Spinal cord (tissue), 10 donors: Measurements from ENCODE around the gene MAPK8IP2. TPM values are rescaled to one million over a fixed set of nuclear protein-coding genes. Genes with fewer than 3 reads are reported as not detected.
A peak's percentile ranks its signal among the peaks of the same experiment; 100 is the strongest.

Source experiments
- DNase-seq, 6 donors: peaks; one replicate each; pipeline versions ENCODE4 v3.0.0 to v3.0.0-alpha.2; 2013 to 2015; ENCODE audit warnings: low spot score in 6 of 6, low read depth in 4 of 6
- H3K27ac ChIP-seq: one replicate; pipeline ENCODE4 v1.5.1; 2013; ENCODE audit warnings: low read depth, low read length, control low read depth
- H3K27me3 ChIP-seq: one replicate; pipeline ENCODE4 v1.6.1; 2013; ENCODE audit warnings: low read length; ENCODE audit not compliant: control insufficient read depth, insufficient read depth
- H3K36me3 ChIP-seq: one replicate; pipeline ENCODE4 v1.6.1; 2013; ENCODE audit warnings: low read length; ENCODE audit not compliant: control insufficient read depth, insufficient read depth
- H3K4me1 ChIP-seq: one replicate; pipeline ENCODE4 v1.6.1; 2013; ENCODE audit warnings: low read length; ENCODE audit not compliant: control insufficient read depth, insufficient read depth
- H3K4me3 ChIP-seq: one replicate; pipeline ENCODE4 v1.5.1; 2013; ENCODE audit warnings: low read depth, low read length, control low read depth
- H3K9me3 ChIP-seq: one replicate; pipeline ENCODE4 v1.6.1; 2013; ENCODE audit warnings: low read length; ENCODE audit not compliant: control insufficient read depth, insufficient read depth
- WGBS: methylation state at CpG from one replicate; pipeline ENCODE4 v1.1.5; 2013; ENCODE audit warnings: missing lambda C conversion rate; ENCODE audit not compliant: insufficient coverage; 5-methylcytosine and 5-hydroxymethylcytosine counted together
- polyA plus RNA-seq, 2 donors: library from polyadenylated mRNA; unstranded; fragments of 120-200 nt; gene quantifications; one replicate each; pipeline ENCODE4 v1.2.1, GENCODE V29; 2013; ENCODE audit not compliant: insufficient read length in 2 of 2
- total RNA-seq, 2 donors: library from RNA; depleted of rRNA in 1 of 2; stranded (reverse); fragments of 120-200 nt in 1 of 2; fragments of >200 nt in 1 of 2; gene quantifications; one replicate each; pipeline versions ENCODE4 v1.2.3 to v1.2.4, GENCODE V29; 2013 to 2014
- donor health status: healthy.

Gene MAPK8IP2
- total and polyA plus RNA-seq, 4 donors, result 19.8 to 109 (median 73.1) TPM

- H3K27ac ChIP-seq, result no peak overlapping the region
- H3K36me3 ChIP-seq, result peaks cover 29% of the 10 kb centered on the region
- WGBS, result 74% methylated on average over 16 of the region's 16 CpGs
- no peaks in the 10 kb centered on the region for H3K27me3 ChIP-seq
- no peak for DNase-seq
- H3K4me3 ChIP-seq, result no peak overlapping the region
- peaks cover 27% of the 10 kb centered on the region for H3K4me1 ChIP-seq
- no peaks in the 10 kb centered on the region for H3K9me3 ChIP-seq
These were observed 22.2 kb downstream of the MAPK8IP2 start for GRCh38 chr22:50622723-50623327.

GRCh38 chr22:50624347-50625130 lies 23.9 kb downstream of the MAPK8IP2 start:
- Histone ChIP-seq H3K27ac (no peak overlapping the region), H3K9me3 (no peaks in the 10 kb centered on the region), H3K27me3 (no peaks in the 10 kb centered on the region), H3K4me1 (peaks cover 37% of the 10 kb centered on the region), H3K36me3 (peaks cover 29% of the 10 kb centered on the region), H3K4me3 (no peak overlapping the region)
- DNase-seq, result no peak
- WGBS, result 87% methylated on average over 12 of the region's 16 CpGs

GRCh38 chr22:50625131-50625567 lies 24.6 kb downstream of the MAPK8IP2 start:
- Histone ChIP-seq H3K36me3 (peaks cover 29% of the 10 kb centered on the region), H3K27me3 (no peaks in the 10 kb centered on the region), H3K9me3 (no peaks in the 10 kb centered on the region), H3K4me1 (peaks cover 39% of the 10 kb centered on the region), H3K27ac (no peak overlapping the region), H3K4me3 (no peak overlapping the region)
- DNase-seq, result no peak
- WGBS, result 90% methylated on average over 14 of the region's 14 CpGs

GRCh38 chr22:50625568-50626313 lies 25.1 kb downstream of the MAPK8IP2 start:
- no peaks in the 10 kb centered on the region for H3K9me3 ChIP-seq
- DNase-seq, result no peak
- H3K27ac ChIP-seq, result no peak overlapping the region
- H3K4me3 ChIP-seq, result no peak overlapping the region
- 89% methylated on average over 27 of the region's 27 CpGs for WGBS
- H3K36me3 ChIP-seq, result peaks cover 29% of the 10 kb centered on the region
- H3K4me1 ChIP-seq, result peaks cover 33% of the 10 kb centered on the region
- H3K27me3 ChIP-seq, result no peaks in the 10 kb centered on the region

- no peak for DNase-seq
- Histone ChIP-seq H3K4me3 (no peak overlapping the region), H3K9me3 (no peaks in the 10 kb centered on the region), H3K36me3 (peaks cover 29% of the 10 kb centered on the region), H3K4me1 (peaks cover 29% of the 10 kb centered on the region), H3K27ac (no peak overlapping the region), H3K27me3 (no peaks in the 10 kb centered on the region)
- 88% methylated on average over 12 of the region's 12 CpGs for WGBS
These were observed 25.8 kb downstream of the MAPK8IP2 start for GRCh38 chr22:50626314-50626849.

- Histone ChIP-seq H3K27me3 (no peaks in the 10 kb centered on the region), H3K9me3 (no peaks in the 10 kb centered on the region), H3K36me3 (peaks cover 29% of the 10 kb centered on the region), H3K4me3 (peak overlapping the region; percentile 68), H3K27ac (peak overlapping the region; percentile 47), H3K4me1 (peaks cover 27% of the 10 kb centered on the region)
- 75% methylated on average over 40 of the region's 42 CpGs for WGBS
- no peak for DNase-seq
These were observed 26.5 kb downstream of the MAPK8IP2 start for GRCh38 chr22:50626850-50627641.

- no peaks in the 10 kb centered on the region for H3K9me3 ChIP-seq
- DNase-seq, result peak; percentile 56 to 93 (median 68)
These were observed 27.3 kb downstream of the MAPK8IP2 start, which contains the start of gene ARSA for GRCh38 chr22:50627642-50628542. TSS of gene ARSA (minus strand) at chr22:50628152. CDS start at chr22:50627779, 373 bp downstream.

GRCh38 chr22:50628543-50629134 lies 28.0 kb downstream of the MAPK8IP2 start:
- no peaks in the 10 kb centered on the region for H3K27me3 ChIP-seq
- WGBS, result 31% methylated on average over 13 of the region's 16 CpGs
- peaks cover 27% of the 10 kb centered on the region for H3K4me1 ChIP-seq
- peaks cover 29% of the 10 kb centered on the region for H3K36me3 ChIP-seq
- no peak for DNase-seq
- no peaks in the 10 kb centered on the region for H3K9me3 ChIP-seq
- H3K27ac ChIP-seq, result peak overlapping the region; percentile 27
- H3K4me3 ChIP-seq, result peak overlapping the region; percentile 77

More at GRCh38 chr22:50627642-50628542, 27.3 kb downstream of the MAPK8IP2 start, which contains the start of gene ARSA:
- Histone ChIP-seq H3K36me3 (peaks cover 29% of the 10 kb centered on the region), H3K27ac (peak within 1 kb of the TSS; percentile 47), H3K4me1 (peaks cover 27% of the 10 kb centered on the region), H3K4me3 (peak within 1 kb of the TSS; percentile 77), H3K27me3 (no peaks in the 10 kb centered on the region)
- WGBS, result 2% methylated on average over 87 of the region's 88 CpGs
